Smooth muscle cell (in vitro differentiated cells): Measurements from ENCODE around the gene OR14A2. TPM values are rescaled to one million over a fixed set of nuclear protein-coding genes. Genes with fewer than 3 reads are reported as not detected.

Experiments
- DNase-seq: peaks from one replicate; lab custom pipeline; 2025; ENCODE audit not compliant: unreplicated experiment; lab: John Stamatoyannopoulos, UW
- H2AFZ ChIP-seq: fragments of 200-600 bp; sonication (generic); 2 replicates; pipeline ENCODE4 v1.6.0; 2016; ENCODE audit warnings: antibody characterized with exemption, low read depth, mild to moderate bottlenecking
- H3F3A ChIP-seq: fragments of 200-600 bp; sonication (generic); 2 replicates; pipeline ENCODE4 v1.6.0; 2017; ENCODE audit warnings: antibody characterized with exemption, low read depth
- H3K27ac ChIP-seq: fragments of 200-600 bp; sonication (generic); 2 replicates; pipeline ENCODE4 v1.5.1; 2016; ENCODE audit warnings: low read depth, mild to moderate bottlenecking
- H3K27me3 ChIP-seq: fragments of 200-600 bp; sonication (generic); 2 replicates; pipeline ENCODE4 v1.6.1; 2016; ENCODE audit warnings: low read depth, mild to moderate bottlenecking
- H3K36me3 ChIP-seq: fragments of 200-600 bp; sonication (generic); 2 replicates; pipeline ENCODE4 v1.5.1; 2016; ENCODE audit warnings: low read depth
- H3K4me1 ChIP-seq: fragments of 200-600 bp; sonication (generic); 2 replicates; pipeline ENCODE4 v1.5.1; 2016; ENCODE audit warnings: low read depth
- H3K4me2 ChIP-seq: fragments of 200-600 bp; sonication (generic); 2 replicates; pipeline ENCODE4 v1.6.0; 2016; ENCODE audit warnings: mild to moderate bottlenecking
- H3K4me3 ChIP-seq: fragments of 200-600 bp; sonication (generic); 2 replicates; pipeline ENCODE4 v1.5.1; 2016; ENCODE audit warnings: mild to moderate bottlenecking
- H3K79me2 ChIP-seq: fragments of 200-600 bp; sonication (generic); 2 replicates; pipeline ENCODE4 v1.6.0; 2016; ENCODE audit warnings: low read depth, mild to moderate bottlenecking
- H3K9ac ChIP-seq: fragments of 200-600 bp; sonication (generic); 2 replicates; pipeline ENCODE4 v1.6.0; 2016; ENCODE audit warnings: low read depth
- H3K9me3 ChIP-seq: fragments of 200-600 bp; sonication (generic); replicated peaks from 2 replicates; pipeline ENCODE4 v1.5.1; 2016; ENCODE audit warnings: low read depth
- H4K20me1 ChIP-seq: fragments of 200-600 bp; sonication (generic); 2 replicates; pipeline ENCODE4 v1.6.0; 2016; ENCODE audit warnings: low read depth
- CTCF ChIP-seq: fragments of 200-600 bp; sonication (generic); IDR thresholded peaks from 2 replicates; pipeline ENCODE4 v1.5.1; 2017; ENCODE audit warnings: borderline replicate concordance, mild to moderate bottlenecking, antibody characterized with exemption; ENCODE audit not compliant: insufficient read depth, poor library complexity, severe bottlenecking
- WGBS: methylation state at CpG from one replicate; pipeline ENCODE4 v1.1.7; 2016; ENCODE audit warnings: low lambda C conversion rate; 5-methylcytosine and 5-hydroxymethylcytosine counted together
- polyA plus RNA-seq: library from polyadenylated mRNA; unstranded; fragments of >200 nt; fragmentation: Nextera tagmentation; extraction: Ambion mirVana; gene quantifications from 2 replicates; pipeline ENCODE4 v1.2.1, GENCODE V29; 2016
- total RNA-seq: library from RNA; depleted of rRNA; stranded (reverse); fragments of >200 nt; gene quantifications from 2 replicates; pipeline ENCODE4 v1.2.3, GENCODE V29; 2014

Gene OR14A2
- total and polyA plus RNA-seq, 2 experiments from 2014 or later: not detected

DNA sequence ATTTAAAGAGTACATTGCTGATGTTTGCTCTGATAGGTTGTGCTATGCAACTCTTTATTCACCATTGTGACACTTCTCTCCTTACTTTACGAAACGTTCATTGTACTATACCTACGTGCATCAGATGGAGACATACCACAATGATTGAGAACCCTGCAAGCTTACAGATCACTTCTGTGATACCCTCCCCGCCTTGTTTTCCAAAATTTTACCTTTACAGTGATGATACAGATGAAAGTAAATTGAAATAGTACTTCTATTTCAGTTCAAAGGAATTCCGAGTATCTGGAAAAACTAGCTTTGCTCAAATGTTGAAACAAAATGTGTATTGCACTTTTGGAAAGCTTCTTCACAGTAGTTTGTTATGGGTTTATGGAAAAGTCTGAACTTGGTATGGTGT is 6.2 kb downstream of the OR14A2 start:
- no peak overlapping the region for H3K4me3 ChIP-seq
- no peak for TF ChIP-seq CTCF
- H3K9me3 ChIP-seq: peaks cover 9% of the 10 kb centered on the region

GRCh38 chr1:247740721-247741120 is 7.2 kb downstream of the OR14A2 start:
- Histone ChIP-seq H4K20me1 (no peaks in the 10 kb centered on the region), H3K4me3 (no peak overlapping the region), H3K36me3 (no peaks in the 10 kb centered on the region), H3K4me1 (no peaks in the 10 kb centered on the region), H3K4me2 (no peak overlapping the region), H3K9me3 (peaks cover under 1% of the 10 kb centered on the region), H3K27ac (no peak overlapping the region), H3K9ac (no peak overlapping the region), H3F3A (no peaks in the 10 kb centered on the region), H3K79me2 (no peaks in the 10 kb centered on the region), H2AFZ (no peak overlapping the region), H3K27me3 (no peaks in the 10 kb centered on the region)
- TF ChIP-seq CTCF: no peak
- 67% methylated on average over 2 of the region's 2 CpGs for WGBS
- DNase-seq: no peak

More for the DNA sequence above, 6.2 kb downstream of the OR14A2 start:
- H3K36me3 ChIP-seq: no peaks in the 10 kb centered on the region
- no peaks in the 10 kb centered on the region for H3F3A ChIP-seq
- 68% methylated on average over 5 of the region's 5 CpGs for WGBS
- no peak overlapping the region for H3K9ac ChIP-seq
- H4K20me1 ChIP-seq: no peaks in the 10 kb centered on the region
- no peaks in the 10 kb centered on the region for H3K27me3 ChIP-seq
- no peak overlapping the region for H3K4me2 ChIP-seq
- H3K4me1 ChIP-seq: no peaks in the 10 kb centered on the region
- H3K79me2 ChIP-seq: no peaks in the 10 kb centered on the region
- no peak for DNase-seq
- H3K27ac ChIP-seq: no peak overlapping the region
- H2AFZ ChIP-seq: no peak overlapping the region

DNA sequence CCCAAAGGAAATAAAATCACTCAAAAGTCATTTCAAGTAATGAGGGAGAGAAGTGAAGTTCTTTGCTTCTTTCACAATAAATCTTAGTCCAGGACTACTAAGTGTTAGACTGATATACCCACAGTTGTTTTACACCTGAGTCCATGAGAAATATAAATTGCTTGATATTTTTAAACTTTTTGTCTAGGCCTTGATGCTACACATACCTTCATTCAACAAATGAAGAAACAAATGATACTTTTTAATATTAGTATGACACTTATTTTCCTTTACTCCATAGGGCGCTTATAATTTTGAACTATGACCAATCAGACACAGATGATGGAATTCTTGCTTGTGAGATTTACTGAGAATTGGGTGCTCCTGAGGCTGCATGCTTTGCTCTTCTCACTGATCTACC is 9.6 kb downstream of the OR14A2 start, which contains the start of gene OR14K1:
TSS of gene OR14K1 (plus strand) at position 301 of the 400 bp plus-strand sequence. CDS start at position 301, 0 bp downstream.
- H3K9ac ChIP-seq: no peak within 1 kb of the TSS

More for the DNA sequence above, 9.6 kb downstream of the OR14A2 start, which contains the start of gene OR14K1:
- Histone ChIP-seq H3K4me1 (no peaks in the 10 kb centered on the region), H3K36me3 (no peaks in the 10 kb centered on the region), H3K4me3 (no peak within 1 kb of the TSS), H3F3A (no peaks in the 10 kb centered on the region), H4K20me1 (no peaks in the 10 kb centered on the region), H3K27ac (no peak within 1 kb of the TSS), H3K27me3 (no peaks in the 10 kb centered on the region), H3K9me3 (peaks cover 14% of the 10 kb centered on the region), H3K4me2 (no peak within 1 kb of the TSS), H2AFZ (no peak within 1 kb of the TSS), H3K79me2 (no peaks in the 10 kb centered on the region)
- WGBS: 79% methylated on average over 1 of the region's 1 CpG
- DNase-seq: no peak
- TF ChIP-seq CTCF: no peak
